VCaP (cell line): Measurements from ENCODE around the gene PIGC.

Experiments
- H3K27ac ChIP-seq: fragments of 450-650 bp; 2 replicates; pipeline ENCODE4 v1.5.1; 2017
- CTCF ChIP-seq: fragments of 450-650 bp; conservative IDR thresholded peaks from 2 replicates; pipeline ENCODE4 v1.5.1; 2017; ENCODE audit warnings: mild to moderate bottlenecking, moderate library complexity

PIGC gene

GRCh38 chr1:172393354-172393753, 50.5 kb downstream of the PIGC start:
- no peak for TF ChIP-seq CTCF

GRCh38 chr1:172391976-172392375, 51.9 kb downstream of the PIGC start:
- no peak overlapping the region for H3K27ac ChIP-seq
- TF ChIP-seq CTCF, result no peak

More at GRCh38 chr1:172393354-172393753, 50.5 kb downstream of the PIGC start:
- no peak overlapping the region for H3K27ac ChIP-seq
